GM12892 (cell line): ENCODE data around the gene PHF13.

Experiments used
- POLR2A ChIP-seq: IDR thresholded peaks from 2 replicates; pipeline ENCODE4 v1.6.1; 2011; ENCODE audit warnings: low read depth, low read length, control low read depth
- POLR2AphosphoS5 ChIP-seq: IDR thresholded peaks from 2 replicates; pipeline ENCODE4 v1.6.1; 2011; ENCODE audit warnings: low read depth, low read length, control low read depth
- TAF1 ChIP-seq: IDR thresholded peaks from 2 replicates; pipeline ENCODE4 v1.6.1; 2011; ENCODE audit warnings: low read depth, mild to moderate bottlenecking, control low read depth, low read length, borderline replicate concordance

DNA sequence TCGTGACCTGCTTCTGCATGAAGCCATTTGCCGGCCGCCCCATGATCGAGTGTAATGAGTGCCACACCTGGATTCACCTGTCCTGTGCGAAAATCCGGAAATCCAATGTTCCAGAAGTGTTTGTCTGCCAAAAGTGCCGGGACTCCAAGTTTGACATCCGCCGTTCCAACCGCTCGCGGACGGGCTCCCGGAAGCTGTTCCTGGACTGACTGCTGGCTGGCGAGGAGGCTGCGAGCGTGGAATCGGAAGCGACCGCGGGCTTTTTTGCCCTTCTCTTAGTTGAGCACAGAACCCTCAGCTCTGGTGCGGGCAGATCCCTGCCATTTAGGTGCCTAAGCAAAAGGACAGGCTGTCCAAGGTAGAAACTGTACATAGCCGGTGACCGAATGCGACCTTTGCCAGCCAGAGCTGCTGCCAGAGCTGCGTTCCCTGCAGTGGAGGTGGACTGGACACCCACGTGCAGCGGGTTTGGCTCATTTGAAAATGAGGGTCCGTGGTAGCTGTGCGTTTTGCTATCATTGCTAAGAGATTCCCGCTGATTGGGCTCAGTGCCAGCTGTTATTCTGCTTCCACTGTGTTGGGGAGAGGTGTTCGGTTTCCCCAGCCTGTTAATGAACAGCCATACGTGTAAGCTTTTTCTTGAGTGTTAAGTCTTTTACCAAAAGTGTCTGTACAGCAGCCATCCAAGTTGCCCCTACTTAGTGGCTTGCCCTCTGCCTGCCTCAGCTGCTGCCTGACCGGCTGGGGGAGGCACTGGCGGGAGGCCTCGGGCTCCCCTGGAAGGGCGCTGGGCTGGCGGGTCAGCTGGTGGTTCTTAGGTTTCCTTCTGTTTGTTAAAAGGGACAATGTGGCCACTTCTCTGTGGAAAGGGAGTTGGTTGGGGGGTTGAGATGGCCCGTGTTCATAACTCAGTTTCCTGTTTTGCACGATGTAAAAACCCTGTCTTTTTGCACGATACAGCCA, 8.2 kb downstream of the PHF13 start:
- TF ChIP-seq POLR2A (no peak), TAF1 (no peak), POLR2AphosphoS5 (no peak)
